Activated CD4-positive, alpha-beta T cell treated with anti-CD3 and anti-CD28 coated beads for 4 hours (primary cell): Measurements from ENCODE around the gene FCN2.

Experiments used
- DNase-seq, 2 donors: peaks; one replicate each; pipeline ENCODE4 v3.0.0-alpha.2; 2020

Gene FCN2

GRCh38 chr9:134889386-134890154, 9.0 kb downstream of the FCN2 start:
- no peak for DNase-seq

- no peak for DNase-seq
These were observed 9.5 kb downstream of the FCN2 start for GRCh38 chr9:134890155-134890495.

- DNase-seq: no peak
These were observed 10.4 kb downstream of the FCN2 start for GRCh38 chr9:134891053-134891452.

- no peak for DNase-seq
These were observed 11.1 kb downstream of the FCN2 start for GRCh38 chr9:134891713-134892112.

GRCh38 chr9:134892221-134892620, 11.6 kb downstream of the FCN2 start:
- DNase-seq: no peak

GRCh38 chr9:134892820-134893420, 12.3 kb downstream of the FCN2 start:
- no peak for DNase-seq

- DNase-seq: no peak
These were observed 13.7 kb downstream of the FCN2 start for GRCh38 chr9:134894136-134894860.

- no peak for DNase-seq
These were observed 14.5 kb downstream of the FCN2 start for GRCh38 chr9:134895097-134895496.

GRCh38 chr9:134895567-134895907, 14.9 kb downstream of the FCN2 start:
- no peak for DNase-seq

GRCh38 chr9:134895908-134896833, 15.6 kb downstream of the FCN2 start:
- no peak for DNase-seq

GRCh38 chr9:134896834-134897583, 16.4 kb downstream of the FCN2 start:
- no peak for DNase-seq

GRCh38 chr9:134897584-134898170, 17.1 kb downstream of the FCN2 start:
- DNase-seq: no peak

GRCh38 chr9:134898319-134898718, 17.7 kb downstream of the FCN2 start:
- DNase-seq: no peak

GRCh38 chr9:134899168-134899567, 18.6 kb downstream of the FCN2 start:
- DNase-seq: no peak

GRCh38 chr9:134899818-134900217, 19.2 kb downstream of the FCN2 start:
- no peak for DNase-seq

GRCh38 chr9:134902936-134903335, 22.3 kb downstream of the FCN2 start:
- DNase-seq: no peak

- DNase-seq: no peak
These were observed 28.1 kb downstream of the FCN2 start for GRCh38 chr9:134908524-134909309.

GRCh38 chr9:134909511-134910481, 29.2 kb downstream of the FCN2 start:
- no peak for DNase-seq

- DNase-seq: no peak
These were observed 31.7 kb downstream of the FCN2 start for GRCh38 chr9:134912126-134912840.
